Transverse colon (tissue), 4 donors: ENCODE measurements around the gene REV3L. TPM values are rescaled to one million over a fixed set of nuclear protein-coding genes. Genes with fewer than 3 reads are reported as not detected.
"Not testable (repeated sequence)": the region's sequence is repeated elsewhere in the genome, so short reads cannot be mapped to it uniquely, and the experiment has no call there.

Experiments
- DNase-seq: peaks from one replicate; pipeline ENCODE4 v3.0.0-alpha.2; 2019
- H3K27ac ChIP-seq, 4 donors: fragments of 200-600 bp; sonication (generic); 2 replicates each; pipeline ENCODE4 v1.5.1; 2016 to 2018; ENCODE audit warnings: inconsistent platforms in 4 of 4
- H3K27me3 ChIP-seq: fragments of 200-600 bp; sonication (generic); 2 replicates; pipeline ENCODE4 v1.5.1; 2017; ENCODE audit warnings: inconsistent platforms
- H3K36me3 ChIP-seq, 4 donors: fragments of 200-600 bp; sonication (generic); 2 replicates each; pipeline ENCODE4 v1.5.1; 2017 to 2019; ENCODE audit warnings: inconsistent platforms in 4 of 4
- H3K4me1 ChIP-seq, 4 donors: fragments of 200-600 bp; sonication (generic); 2 replicates each; pipeline ENCODE4 v1.5.1; 2017 to 2020; ENCODE audit warnings: inconsistent platforms in 4 of 4
- H3K4me3 ChIP-seq, 4 donors: fragments of 200-600 bp; sonication (generic); 1 replicate in 1 of 4; 2 replicates in 3 of 4; pipeline versions ENCODE4 v1.5.1 to v1.6.1; 2017 to 2019; ENCODE audit warnings: inconsistent platforms in 4 of 4
- H3K9me3 ChIP-seq, 2 donors: fragments of 200-600 bp; sonication (generic); 2 replicates each; pipeline ENCODE4 v1.5.1; 2017 to 2019; ENCODE audit warnings: inconsistent platforms in 2 of 2
- CTCF ChIP-seq, 5 experiments: fragments of 200-600 bp in 3 of 5; fragments of 450-650 bp in 2 of 5; sonication (generic) in 3 of 5; IDR thresholded peaks; 1 replicate in 2 of 5; 2 replicates in 3 of 5; pipeline ENCODE4 v1.5.1; 2016 to 2017; ENCODE audit warnings: antibody characterized with exemption in 5 of 5, inconsistent platforms in 3 of 5, mild to moderate bottlenecking in 2 of 5, moderate library complexity in 1 of 5
- EP300 ChIP-seq: sonication (generic); formaldehyde crosslinking; IDR thresholded peaks from one replicate; pipeline ENCODE4 v1.6.1; 2017; ENCODE audit warnings: antibody characterized with exemption, low read depth
- POLR2A ChIP-seq: fragments of 450-650 bp; IDR thresholded peaks from one replicate; pipeline ENCODE4 v1.6.1; 2016; ENCODE audit warnings: antibody characterized with exemption, mild to moderate bottlenecking, moderate library complexity
- POLR2AphosphoS5 ChIP-seq, 3 donors: sonication (generic); formaldehyde crosslinking; IDR thresholded peaks; one replicate each; pipeline ENCODE4 v1.6.1; 2016; ENCODE audit warnings: antibody characterized with exemption in 3 of 3
- WGBS, 2 donors: methylation state at CpG; one replicate each; pipeline ENCODE4 v1.1.5; 2018; ENCODE audit warnings: low coverage in 1 of 2; 5-methylcytosine and 5-hydroxymethylcytosine counted together
- in situ Hi-C, 4 donors: fragments of 200-750 bp; cut with MboI; loops; one replicate each; pipeline versions ENCODE4 v1.15.0 to v1.15.1; 2017; ENCODE audit warnings: low sequenced_read_pairs in 3 of 4, low pct_ligation_motif_present in 1 of 4, low pct_unique_long_range_greater_than_20kb in 1 of 4
- intact Hi-C: fragments of 100-400 bp; cut with DNase I; formaldehyde crosslinking; loops from one replicate; pipeline ENCODE4 v1.15.1; 2023; ENCODE audit warnings: low total_unique reads
- total RNA-seq, 4 donors: library from RNA; depleted of rRNA; stranded (reverse); fragments of >200 nt; gene quantifications; one replicate each; pipeline ENCODE4 v1.1.0, GENCODE V29; 2016

The REV3L gene
- total RNA-seq, 4 donors from 2014 or later, result 24.7 to 256 (median 34.7) TPM

GRCh38 chr6:111297776-111298175, 185.2 kb downstream of the REV3L start:
- no peak overlapping the region for H3K27ac ChIP-seq

GRCh38 chr6:111294374-111294967, 188.5 kb downstream of the REV3L start:
- intact Hi-C loops (no loop called here), in situ Hi-C loops (no loop called here)
- H3K9me3 ChIP-seq, result no peaks in the 10 kb centered on the region
- peaks cover 0 to under 1% (median 0%) of the 10 kb centered on the region in 4 donors for H3K36me3 ChIP-seq
- H3K27ac ChIP-seq, result no peak overlapping the region
- DNase-seq, result no peak
- H3K27me3 ChIP-seq, result no peaks in the 10 kb centered on the region
- H3K4me3 ChIP-seq, result no peak overlapping the region
- peaks cover 0 to 12% (median 0%) of the 10 kb centered on the region in 4 donors for H3K4me1 ChIP-seq
- WGBS, 2 donors, result 81 to 87% methylated on average over 4 to 7 of the region's 7 CpGs
- TF ChIP-seq CTCF (IDR thresholded peaks at IDR 0.05) (no peak), EP300 (no peak), POLR2A (no peak), POLR2AphosphoS5 (IDR thresholded peaks at IDR 0.05) (no peak)

More at GRCh38 chr6:111297776-111298175, 185.2 kb downstream of the REV3L start:
- H3K9me3 ChIP-seq, result no peaks in the 10 kb centered on the region
- no peaks in the 10 kb centered on the region for H3K27me3 ChIP-seq
- H3K4me3 ChIP-seq, result no peak overlapping the region
- H3K4me1 ChIP-seq, result peaks cover 0 to 7% (median 0%) of the 10 kb centered on the region in 4 donors
- no peak for DNase-seq
- 82 to 88% methylated on average over 1 of the region's 1 CpG for WGBS, 2 donors
- no peak for TF ChIP-seq POLR2A
- TF ChIP-seq CTCF (IDR thresholded peaks at IDR 0.05), result no peak
- TF ChIP-seq EP300, result no peak
- no peak for TF ChIP-seq POLR2AphosphoS5 (IDR thresholded peaks at IDR 0.05)
- intact Hi-C loops (no loop called here), in situ Hi-C loops (no loop called here)
- H3K36me3 ChIP-seq, result peaks cover 0 to 7% (median 0%) of the 10 kb centered on the region in 4 donors

- no peak for DNase-seq
- Histone ChIP-seq H3K9me3 (no peaks in the 10 kb centered on the region), H3K27ac (no peak overlapping the region), H3K4me1 (peaks cover 0 to 12% (median 0%) of the 10 kb centered on the region in 4 donors), H3K27me3 (no peaks in the 10 kb centered on the region), H3K36me3 (peaks cover 0 to 5% (median 0%) of the 10 kb centered on the region in 4 donors), H3K4me3 (no peak overlapping the region)
- WGBS, 2 donors, result 90 to 94% methylated on average over 2 to 5 of the region's 5 CpGs
- intact Hi-C loops (no loop called here), in situ Hi-C loops (no loop called here)
- TF ChIP-seq EP300 (no peak), POLR2A (no peak), CTCF (IDR thresholded peaks at IDR 0.05) (no peak), POLR2AphosphoS5 (IDR thresholded peaks at IDR 0.05) (no peak)
Measured at GRCh38 chr6:111291336-111292259, 191.4 kb downstream of the REV3L start.

GRCh38 chr6:111290689-111291335, 192.2 kb downstream of the REV3L start:
- H3K36me3 ChIP-seq, DNase-seq, H3K9me3 ChIP-seq, in situ Hi-C loops, H3K27me3 ChIP-seq, H3K27ac ChIP-seq, H3K4me3 ChIP-seq, intact Hi-C loops: not testable (repeated sequence)
- H3K4me1 ChIP-seq, result peaks cover 0 to 12% (median 0%) of the 10 kb centered on the region in 4 donors
- 46 to 80% methylated on average over 4 to 5 of the region's 5 CpGs for WGBS, 2 donors

- H3K4me3 ChIP-seq, H3K9me3 ChIP-seq, intact Hi-C loops, DNase-seq, H3K27me3 ChIP-seq, H3K27ac ChIP-seq, H3K36me3 ChIP-seq, in situ Hi-C loops: not testable (repeated sequence)
- H3K4me1 ChIP-seq, result peaks cover 0 to 18% (median 2%) of the 10 kb centered on the region in 4 donors
- 73 to 75% methylated on average over 4 to 5 of the region's 5 CpGs for WGBS, 2 donors
Measured at GRCh38 chr6:111284356-111284755, 198.7 kb downstream of the REV3L start.
